Hepatocyte (in vitro differentiated cells): ENCODE measurements around the gene ANXA1. TPM values are rescaled to one million over a fixed set of nuclear protein-coding genes. Genes with fewer than 3 reads are reported as not detected.

Source experiments
- DNase-seq: peaks from one replicate; pipeline ENCODE4 v3.0.0-alpha.2; 2016; ENCODE audit warnings: low spot score
- H2AFZ ChIP-seq: fragments of 200-600 bp; sonication (generic); 2 replicates; pipeline ENCODE4 v1.6.0; 2016; ENCODE audit warnings: antibody characterized with exemption, mild to moderate bottlenecking
- H3K27ac ChIP-seq: fragments of 200-600 bp; sonication (generic); 2 replicates; pipeline ENCODE4 v1.5.1; 2016; ENCODE audit warnings: mild to moderate bottlenecking
- H3K27me3 ChIP-seq: fragments of 200-600 bp; sonication (generic); 2 replicates; pipeline ENCODE4 v1.6.1; 2016
- H3K36me3 ChIP-seq: fragments of 200-600 bp; sonication (generic); replicated peaks from 2 replicates; pipeline ENCODE4 v1.5.1; 2016; ENCODE audit warnings: low read depth; ENCODE audit not compliant: insufficient read depth
- H3K4me1 ChIP-seq: fragments of 200-600 bp; sonication (generic); 2 replicates; pipeline ENCODE4 v1.5.1; 2016; ENCODE audit warnings: mild to moderate bottlenecking, moderate library complexity; ENCODE audit not compliant: insufficient read depth
- H3K4me2 ChIP-seq: fragments of 200-600 bp; sonication (generic); 2 replicates; pipeline ENCODE4 v1.6.0; 2016
- H3K4me3 ChIP-seq: fragments of 200-600 bp; sonication (generic); 2 replicates; pipeline ENCODE4 v1.5.1; 2016; ENCODE audit warnings: mild to moderate bottlenecking
- H3K79me2 ChIP-seq: fragments of 200-600 bp; sonication (generic); 2 replicates; pipeline ENCODE4 v1.6.0; 2017; ENCODE audit warnings: mild to moderate bottlenecking
- H3K9me2 ChIP-seq: fragments of 200-600 bp; sonication (generic); replicated peaks from 2 replicates; pipeline ENCODE4 v1.6.0; 2017; ENCODE audit warnings: mild to moderate bottlenecking; ENCODE audit not compliant: insufficient read depth
- H3K9me3 ChIP-seq: fragments of 200-600 bp; sonication (generic); 2 replicates; pipeline ENCODE4 v1.5.1; 2016; ENCODE audit warnings: low read depth, mild to moderate bottlenecking
- H4K20me1 ChIP-seq: fragments of 200-600 bp; sonication (generic); 2 replicates; pipeline ENCODE4 v1.6.0; 2016; ENCODE audit warnings: mild to moderate bottlenecking; ENCODE audit not compliant: insufficient read depth, poor library complexity, severe bottlenecking
- EZH2 ChIP-seq: fragments of 200-600 bp; sonication (generic); IDR thresholded peaks from 2 replicates; pipeline ENCODE4 v1.6.1; 2016; ENCODE audit warnings: antibody characterized with exemption, mild to moderate bottlenecking, borderline replicate concordance
- EZH2phosphoT487 ChIP-seq: fragments of 200-600 bp; sonication (generic); IDR thresholded peaks from one replicate; pipeline ENCODE4 v1.6.1; 2018; ENCODE audit warnings: antibody characterized with exemption, mild to moderate bottlenecking, low read depth, moderate library complexity; ENCODE audit not compliant: unreplicated experiment, severe bottlenecking
- WGBS: methylation state at CpG from one replicate; pipeline ENCODE4 v1.1.6; 2016; ENCODE audit warnings: low lambda C conversion rate; ENCODE audit errors: missing lambda C conversion rate; 5-methylcytosine and 5-hydroxymethylcytosine counted together
- polyA plus RNA-seq: library from polyadenylated mRNA; unstranded; fragments of >200 nt; fragmentation: Nextera tagmentation; extraction: Ambion mirVana; gene quantifications from 2 replicates; pipeline ENCODE4 v1.2.1, GENCODE V29; 2016
- total RNA-seq: library from RNA; depleted of rRNA; stranded (reverse); fragments of >200 nt; gene quantifications from 2 replicates; pipeline ENCODE4 v1.2.3, GENCODE V29; 2014
- TF ChIP-seq, protein P1 (sequence below): fragments of 200-600 bp; sonication (generic); IDR thresholded peaks from 2 replicates; pipeline ENCODE4 v1.5.1; 2016; ENCODE audit warnings: antibody characterized with exemption, mild to moderate bottlenecking; ENCODE audit not compliant: poor library complexity

The ANXA1 gene
- total and polyA plus RNA-seq, 2 experiments from 2014 or later = 254 to 279 TPM

DNA sequence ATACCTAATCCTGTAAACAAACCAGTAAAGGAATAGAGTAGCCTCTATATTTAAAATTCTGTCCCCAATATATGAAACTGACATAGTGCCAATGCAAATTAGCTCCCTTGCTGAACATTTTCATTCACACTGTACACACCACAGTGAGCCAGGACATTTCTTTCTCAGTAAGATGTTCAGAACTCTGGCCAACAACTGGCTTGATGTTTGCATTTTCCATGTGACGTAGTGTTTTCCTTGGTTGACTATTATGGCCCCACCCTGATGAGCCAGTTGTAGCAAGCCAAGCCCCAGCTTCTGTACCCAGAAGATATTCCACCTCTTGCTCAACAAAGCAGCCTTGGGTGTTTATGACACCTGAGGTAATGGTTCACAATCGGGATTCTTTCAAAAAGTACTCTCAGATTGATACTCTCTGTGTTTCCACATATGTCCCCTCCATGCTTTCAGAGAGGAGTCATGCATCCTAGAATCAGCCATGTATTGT, 17.7 kb upstream of the ANXA1 start:
- peaks cover 21% of the 10 kb centered on the region for H3K4me1 ChIP-seq
- WGBS = 75% methylated on average over 2 of the region's 2 CpGs
- no peaks in the 10 kb centered on the region for H3K9me2 ChIP-seq
- DNase-seq = peak; percentile 61
- H4K20me1 ChIP-seq = no peaks in the 10 kb centered on the region
- no peaks in the 10 kb centered on the region for H3K9me3 ChIP-seq
- no peak overlapping the region for H3K4me2 ChIP-seq
- no peaks in the 10 kb centered on the region for H3K27me3 ChIP-seq
- H3K79me2 ChIP-seq = no peaks in the 10 kb centered on the region
- TF ChIP-seq, protein P1, sequence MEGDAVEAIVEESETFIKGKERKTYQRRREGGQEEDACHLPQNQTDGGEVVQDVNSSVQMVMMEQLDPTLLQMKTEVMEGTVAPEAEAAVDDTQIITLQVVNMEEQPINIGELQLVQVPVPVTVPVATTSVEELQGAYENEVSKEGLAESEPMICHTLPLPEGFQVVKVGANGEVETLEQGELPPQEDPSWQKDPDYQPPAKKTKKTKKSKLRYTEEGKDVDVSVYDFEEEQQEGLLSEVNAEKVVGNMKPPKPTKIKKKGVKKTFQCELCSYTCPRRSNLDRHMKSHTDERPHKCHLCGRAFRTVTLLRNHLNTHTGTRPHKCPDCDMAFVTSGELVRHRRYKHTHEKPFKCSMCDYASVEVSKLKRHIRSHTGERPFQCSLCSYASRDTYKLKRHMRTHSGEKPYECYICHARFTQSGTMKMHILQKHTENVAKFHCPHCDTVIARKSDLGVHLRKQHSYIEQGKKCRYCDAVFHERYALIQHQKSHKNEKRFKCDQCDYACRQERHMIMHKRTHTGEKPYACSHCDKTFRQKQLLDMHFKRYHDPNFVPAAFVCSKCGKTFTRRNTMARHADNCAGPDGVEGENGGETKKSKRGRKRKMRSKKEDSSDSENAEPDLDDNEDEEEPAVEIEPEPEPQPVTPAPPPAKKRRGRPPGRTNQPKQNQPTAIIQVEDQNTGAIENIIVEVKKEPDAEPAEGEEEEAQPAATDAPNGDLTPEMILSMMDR = no peak
- no peak for TF ChIP-seq EZH2phosphoT487
- no peak for TF ChIP-seq EZH2
- no peaks in the 10 kb centered on the region for H3K36me3 ChIP-seq
- peak overlapping the region; percentile 52 for H3K27ac ChIP-seq
- no peak overlapping the region for H2AFZ ChIP-seq
- H3K4me3 ChIP-seq = no peak overlapping the region

DNA sequence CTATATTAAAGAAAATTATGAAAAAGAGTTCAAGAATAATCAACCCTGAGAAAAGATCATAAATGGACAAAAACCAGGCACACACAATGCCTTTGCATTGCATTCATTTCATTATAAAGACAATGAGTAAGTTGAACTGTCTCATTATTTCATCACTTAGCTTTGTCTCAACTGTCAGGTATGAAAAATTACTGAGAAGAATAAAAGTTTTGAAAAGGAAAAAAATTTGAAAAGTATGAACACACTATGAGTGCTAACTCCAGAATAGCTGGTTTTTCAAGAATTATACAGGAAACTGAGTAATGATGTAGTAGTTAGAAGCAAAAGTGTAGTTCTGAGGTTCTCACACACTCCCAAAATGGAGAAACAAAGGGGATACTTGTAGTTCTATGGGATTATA, 16.3 kb upstream of the ANXA1 start:
- no peaks in the 10 kb centered on the region for H4K20me1 ChIP-seq
- H3K79me2 ChIP-seq = no peaks in the 10 kb centered on the region
- no peak for TF ChIP-seq EZH2
- TF ChIP-seq, protein P1 = no peak
- TF ChIP-seq EZH2phosphoT487 = no peak
- no peak overlapping the region for H3K27ac ChIP-seq
- H3K27me3 ChIP-seq = no peaks in the 10 kb centered on the region
- no peaks in the 10 kb centered on the region for H3K9me3 ChIP-seq
- DNase-seq = no peak
- H3K9me2 ChIP-seq = no peaks in the 10 kb centered on the region
- H3K4me2 ChIP-seq = no peak overlapping the region
- peaks cover 21% of the 10 kb centered on the region for H3K4me1 ChIP-seq
- no peak overlapping the region for H3K4me3 ChIP-seq
- no peak overlapping the region for H2AFZ ChIP-seq
- H3K36me3 ChIP-seq = no peaks in the 10 kb centered on the region

DNA sequence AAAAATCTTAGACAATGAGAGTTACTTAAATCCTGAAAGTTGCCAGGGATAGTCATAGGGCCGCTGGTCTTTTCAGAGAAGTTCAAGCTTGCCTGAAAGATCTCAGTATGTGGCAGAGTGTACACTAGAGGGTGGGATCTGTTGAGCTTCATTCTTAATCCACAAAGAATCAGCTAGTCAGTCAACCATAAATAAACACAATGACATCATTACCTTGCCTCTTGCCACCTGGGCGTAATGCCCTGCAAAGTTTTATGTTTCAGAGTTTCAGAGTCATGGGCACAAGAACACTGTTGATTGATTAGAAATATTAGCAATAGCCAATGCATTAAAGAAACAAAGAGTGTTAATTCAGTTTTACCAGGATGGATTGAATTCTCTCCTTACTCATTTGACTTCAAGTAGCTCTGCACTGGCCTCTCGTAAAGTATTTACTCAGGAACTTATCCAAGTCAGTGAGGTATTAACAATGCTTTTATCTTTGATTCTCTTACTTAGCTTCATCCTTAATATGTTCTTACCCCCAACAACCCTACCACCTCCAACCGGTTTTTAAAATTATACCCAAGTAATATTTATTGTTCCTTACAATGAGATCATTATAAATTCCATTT, 14.3 kb upstream of the ANXA1 start:
- Histone ChIP-seq H3K79me2 (no peaks in the 10 kb centered on the region), H3K4me2 (peak overlapping the region; percentile 9), H3K9me3 (no peaks in the 10 kb centered on the region), H3K27me3 (no peaks in the 10 kb centered on the region), H3K36me3 (no peaks in the 10 kb centered on the region), H3K4me1 (peaks cover 14% of the 10 kb centered on the region), H4K20me1 (no peaks in the 10 kb centered on the region), H3K9me2 (no peaks in the 10 kb centered on the region), H2AFZ (no peak overlapping the region), H3K27ac (peak overlapping the region; percentile 31), H3K4me3 (no peak overlapping the region)
- 51% methylated on average over 4 of the region's 4 CpGs for WGBS
- no peak for DNase-seq
- no peak for TF ChIP-seq EZH2
- TF ChIP-seq EZH2phosphoT487 = no peak
- TF ChIP-seq, protein P1 = no peak
